ENCODE results near the gene AQP5. TPM values are rescaled to one million over a fixed set of nuclear protein-coding genes. Genes with fewer than 3 reads are reported as not detected.

Gene AQP5
- total RNA-seq, 8 experiments from 2014 or later, result 0.25 to 1.5 (median 0.35) TPM; not detected in 2

DNA sequence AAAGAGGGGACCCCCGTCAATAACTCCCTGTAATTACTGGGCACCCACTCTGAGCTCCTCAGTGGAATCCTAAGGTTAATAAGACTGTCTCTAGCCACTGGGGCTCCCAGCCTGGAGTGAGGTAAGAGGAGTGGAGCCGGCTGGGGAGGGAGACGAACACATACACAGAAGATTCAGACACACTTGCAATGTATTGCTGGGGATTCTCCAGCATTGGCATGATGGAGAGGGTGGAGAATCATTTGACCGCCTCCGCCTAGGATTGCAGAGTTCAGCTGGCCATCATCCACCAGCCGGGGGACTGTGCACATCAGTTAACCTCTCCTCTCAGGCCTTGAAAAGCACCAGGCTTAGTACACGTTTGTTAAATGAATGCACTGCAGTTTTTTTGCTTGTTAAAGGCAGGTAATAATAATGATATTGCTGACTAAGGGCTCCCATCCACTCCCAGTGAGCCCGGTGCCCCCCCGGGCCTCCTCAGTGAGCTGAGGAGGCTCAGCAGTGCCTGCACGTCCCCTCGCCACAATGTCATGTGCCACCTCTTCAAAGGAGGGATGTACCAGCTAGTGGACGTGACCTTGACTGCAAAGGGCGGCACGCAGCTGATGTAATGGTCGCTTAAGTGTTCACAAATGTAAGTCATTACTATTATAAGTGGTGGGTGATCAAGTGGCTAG lies 37.7 kb upstream of the AQP5 start:
- peak in 6 of 8 experiments; percentile 68 to 88 (median 77) for ATAC-seq (replicated peaks in 6 of 8)

DNA sequence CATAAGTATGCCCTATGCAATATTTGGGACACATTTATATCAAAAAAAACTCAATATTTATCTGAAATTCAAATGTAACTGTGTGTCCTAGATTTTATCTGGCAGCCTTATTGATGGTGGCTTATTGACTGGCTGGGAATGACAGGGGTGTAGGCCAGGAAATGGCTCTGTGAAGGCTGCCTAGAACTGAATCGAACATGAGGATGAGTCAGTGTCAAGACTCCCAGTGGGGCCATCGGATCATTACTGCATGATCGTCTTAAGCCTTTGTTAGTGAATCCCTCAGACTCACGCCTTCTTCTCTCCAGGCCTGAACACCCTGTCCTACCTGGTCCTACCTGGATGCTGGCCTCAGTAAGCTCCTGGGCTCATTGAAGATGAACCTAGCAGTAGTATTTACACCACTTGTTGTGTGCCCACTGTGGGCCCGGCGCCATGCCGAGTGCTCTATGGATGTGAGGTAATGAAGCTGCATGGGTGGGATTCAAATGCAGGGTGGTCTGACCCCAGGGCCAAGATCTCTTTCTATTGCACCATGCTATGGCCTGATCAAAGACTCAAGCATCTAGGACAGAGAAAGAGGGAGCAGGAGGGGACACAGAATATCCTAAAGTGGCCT lies 36.9 kb upstream of the AQP5 start:
- H3K4me3 ChIP-seq, result no peak overlapping the region
- peak overlapping the region; percentile 60 to 77 for H3K27ac ChIP-seq
- H3K4me1 ChIP-seq (replicated peaks in 1 of 2), result peaks cover 15 to 17% of the 10 kb centered on the region in 2 donors
- in situ Hi-C loops (cut with MboI; ENCODE audit: low pct_unique_long_range_greater_than_20kb in 2 of 9, low sequenced_read_pairs in 9 of 9, unreplicated experiment in 9 of 9), result no loop called here
- peak in 6 of 8 experiments; percentile 53 to 78 (median 72) for ATAC-seq (replicated peaks in 6 of 8)
- WGBS, 10 experiments, result 11 to 100% (median 59%) methylated on average over 3 to 5 of the region's 7 CpGs; no CpG with 5 or more reads in 4 of the 10 experiments

More for the DNA sequence above, 37.7 kb upstream of the AQP5 start:
- H3K4me1 ChIP-seq (replicated peaks in 1 of 2), result peaks cover 15 to 17% of the 10 kb centered on the region in 2 donors
- H3K27ac ChIP-seq, result peak overlapping the region; percentile 47 to 59
- 67 to 92% (median 79%) methylated on average over 1 to 7 of the region's 15 CpGs; no CpG with 5 or more reads in 2 of the 10 experiments for WGBS, 10 experiments
- in situ Hi-C loops (cut with MboI; ENCODE audit: low pct_unique_long_range_greater_than_20kb in 2 of 9, low sequenced_read_pairs in 9 of 9, unreplicated experiment in 9 of 9), result no loop called here
- H3K4me3 ChIP-seq, result no peak overlapping the region

DNA sequence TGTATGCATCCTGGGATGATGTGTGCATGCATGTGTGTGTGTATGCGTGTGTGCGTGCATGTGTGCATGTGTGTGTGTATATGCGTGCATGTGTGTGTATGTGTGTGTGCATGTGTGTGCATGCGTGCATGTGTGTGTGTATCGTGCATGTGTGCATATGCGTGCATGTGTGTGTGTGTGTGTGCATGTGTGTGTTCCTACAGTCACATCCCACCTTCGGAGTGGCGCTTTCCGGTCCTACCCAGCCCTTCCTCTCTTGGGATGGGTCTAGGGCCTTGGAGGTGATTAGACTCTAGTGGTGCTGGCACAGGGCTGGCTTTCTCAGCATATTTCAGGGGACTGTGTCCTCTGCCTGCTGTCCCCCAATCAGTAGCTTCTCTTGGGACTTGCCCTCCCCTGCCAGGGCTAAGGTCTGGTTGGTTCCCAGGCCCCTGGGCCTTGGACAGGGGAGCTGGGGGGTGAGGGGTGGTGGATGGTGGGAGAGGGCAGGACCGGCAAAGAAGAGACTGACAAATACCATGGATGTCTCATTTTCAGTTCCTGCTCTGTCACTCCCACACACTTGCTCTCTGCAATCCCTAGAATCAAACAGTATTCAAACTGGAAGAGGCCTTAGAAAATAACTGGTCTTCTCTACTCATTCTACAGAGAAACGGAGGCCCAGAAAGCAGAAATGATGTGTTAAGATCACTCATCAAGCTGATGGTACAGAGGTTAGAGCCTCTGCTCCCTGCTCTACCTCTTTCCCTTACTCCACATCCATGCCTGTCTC lies 36.1 kb upstream of the AQP5 start:
- 17 to 100% (median 89%) methylated on average over 1 to 3 of the region's 11 CpGs; no CpG with 5 or more reads in 4 of the 10 experiments for WGBS, 10 experiments
- Histone ChIP-seq H3K27ac (no peak overlapping the region), H3K4me1 (replicated peaks in 1 of 2) (peaks cover 15 to 17% of the 10 kb centered on the region in 2 donors), H3K4me3 (no peak overlapping the region)
- in situ Hi-C loops (cut with MboI; ENCODE audit: low pct_unique_long_range_greater_than_20kb in 2 of 9, low sequenced_read_pairs in 9 of 9, unreplicated experiment in 9 of 9), result no loop called here
- ATAC-seq (replicated peaks in 6 of 8), result no peak

DNA sequence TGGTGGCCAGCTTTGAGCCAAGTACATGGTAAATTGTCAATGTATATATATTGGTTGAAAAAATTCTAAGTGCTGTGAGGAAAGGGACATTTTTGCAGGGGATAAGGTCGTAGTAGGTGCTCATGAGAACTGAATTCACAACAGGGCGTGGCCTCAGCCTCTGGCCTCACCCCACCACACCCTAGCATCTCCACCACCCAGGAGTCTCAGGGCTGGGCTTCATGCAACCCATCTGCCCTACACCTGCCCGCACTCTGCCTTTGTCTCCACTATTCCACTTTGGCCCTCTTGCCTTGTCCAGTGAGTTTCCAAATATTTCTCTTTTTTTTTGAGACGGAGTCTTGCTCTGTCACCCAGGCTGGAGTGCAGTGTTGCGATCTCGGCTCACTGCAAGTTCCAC lies 33.2 kb upstream of the AQP5 start:
- no peak for ATAC-seq (replicated peaks in 6 of 8)
- Histone ChIP-seq H3K4me3 (no peak overlapping the region), H3K27ac (no peak overlapping the region), H3K4me1 (replicated peaks in 1 of 2) (peaks cover 14% of the 10 kb centered on the region in 2 donors)
- WGBS, 10 experiments, result 38 to 100% (median 80%) methylated on average over 1 to 5 of the region's 6 CpGs; no CpG with 5 or more reads in 3 of the 10 experiments
- in situ Hi-C loops (cut with MboI; ENCODE audit: low pct_unique_long_range_greater_than_20kb in 2 of 9, low sequenced_read_pairs in 9 of 9, unreplicated experiment in 9 of 9), result no loop called here

DNA sequence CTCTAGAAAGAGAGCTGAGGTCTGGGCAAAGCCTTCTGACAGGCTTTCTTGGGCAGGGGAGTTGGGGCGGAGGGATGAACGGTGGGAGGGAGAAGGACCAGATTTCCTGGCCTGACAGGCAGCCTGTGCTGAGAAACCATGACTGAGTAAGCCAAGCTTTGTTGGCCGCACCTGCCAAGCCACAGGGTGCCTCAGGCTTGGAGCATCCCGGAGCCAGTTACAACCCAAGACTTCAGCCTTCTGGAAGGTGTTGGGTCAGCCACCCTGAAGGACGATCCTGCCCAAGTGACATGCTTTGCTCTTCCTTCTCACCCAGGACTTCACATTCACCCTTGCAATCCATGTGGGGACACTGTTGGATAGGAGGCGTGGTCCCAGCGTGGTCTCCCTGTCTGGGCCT lies 32.1 kb upstream of the AQP5 start:
- WGBS, 10 experiments, result 50 to 100% (median 90%) methylated on average over 1 to 2 of the region's 7 CpGs; no CpG with 5 or more reads in 6 of the 10 experiments
- H3K4me3 ChIP-seq, result no peak overlapping the region
- no peak overlapping the region for H3K27ac ChIP-seq
- in situ Hi-C loops (cut with MboI; ENCODE audit: low pct_unique_long_range_greater_than_20kb in 2 of 9, low sequenced_read_pairs in 9 of 9, unreplicated experiment in 9 of 9), result no loop called here
- ATAC-seq (replicated peaks in 6 of 8), result no peak
- H3K4me1 ChIP-seq (replicated peaks in 1 of 2), result peaks cover 3 to 4% of the 10 kb centered on the region in 2 donors

DNA sequence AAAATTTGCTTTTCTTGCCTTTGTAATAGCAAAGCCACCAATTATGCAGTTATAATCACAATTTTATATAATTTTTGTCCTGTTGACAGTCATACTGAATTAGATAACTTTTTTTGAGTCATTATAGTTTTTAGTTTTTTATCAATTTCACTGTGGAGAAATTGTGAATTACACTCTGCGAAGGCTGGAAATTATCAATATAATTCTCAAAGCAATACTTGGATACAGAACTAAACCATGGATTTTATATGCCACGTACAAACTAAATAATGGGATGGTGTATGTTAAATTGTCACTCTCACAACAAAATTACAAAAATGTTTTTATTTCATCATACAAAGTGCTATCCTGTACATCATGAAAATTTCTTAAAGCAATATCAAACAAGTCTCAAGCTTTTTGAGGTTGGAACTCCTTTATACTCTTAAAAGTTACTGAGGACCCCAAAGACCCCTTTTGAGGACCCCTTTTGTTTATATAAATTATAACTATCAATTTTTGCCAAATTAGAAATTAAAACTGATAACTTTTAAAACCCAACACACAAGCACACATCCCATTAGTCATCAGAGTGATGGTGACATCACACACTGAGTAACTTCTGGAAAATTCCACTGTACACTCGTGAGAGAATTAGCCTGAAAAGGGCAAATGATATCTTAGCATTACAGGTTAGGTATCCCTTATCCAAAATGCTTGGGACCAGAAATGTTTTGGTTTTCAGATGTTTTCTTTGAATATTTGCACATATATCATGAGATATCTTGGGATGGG lies 31.0 kb upstream of the AQP5 start:
- Histone ChIP-seq H3K27ac (no peak overlapping the region), H3K4me1 (replicated peaks in 1 of 2) (no peaks in the 10 kb centered on the region), H3K4me3 (no peak overlapping the region)
- ATAC-seq (replicated peaks in 6 of 8), result peak in 2 of 8 experiments; percentile 41 to 68
- whole genome bisulfite sequencing, 10 experiments, result 50 to 100% (median 74%) methylated on average over 1 to 3 of the region's 3 CpGs
- in situ Hi-C loops (cut with MboI; ENCODE audit: low pct_unique_long_range_greater_than_20kb in 2 of 9, low sequenced_read_pairs in 9 of 9, unreplicated experiment in 9 of 9), result no loop called here

DNA sequence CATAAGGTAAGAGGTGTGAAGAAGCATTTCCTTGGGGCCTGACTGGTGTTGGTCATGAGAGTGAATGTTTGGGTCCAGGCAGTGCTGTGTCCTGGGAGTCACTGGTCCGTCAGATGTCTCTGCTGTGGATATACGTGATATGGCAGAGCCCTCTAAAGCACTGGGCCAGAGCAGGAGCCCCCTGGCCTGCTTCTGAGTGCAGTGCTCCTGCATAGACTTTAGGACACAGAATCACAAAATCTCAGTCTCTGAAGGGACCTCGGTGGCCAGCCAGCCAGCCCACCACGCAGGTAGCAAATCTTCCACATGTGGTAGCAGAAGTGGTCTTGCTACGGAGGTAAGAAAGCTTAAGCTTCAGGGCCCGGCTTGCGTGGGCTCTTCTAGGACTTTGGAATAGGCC lies 29.6 kb upstream of the AQP5 start:
- in situ Hi-C loops (cut with MboI; ENCODE audit: low pct_unique_long_range_greater_than_20kb in 2 of 9, low sequenced_read_pairs in 9 of 9, unreplicated experiment in 9 of 9), result no loop called here
- 87 to 100% (median 89%) methylated on average over 3 to 6 of the region's 7 CpGs; no CpG with 5 or more reads in 5 of the 10 experiments for WGBS, 10 experiments
- no peak overlapping the region for H3K27ac ChIP-seq
- peaks cover 0 to 3% of the 10 kb centered on the region in 2 donors for H3K4me1 ChIP-seq (replicated peaks in 1 of 2)
- no peak for ATAC-seq (replicated peaks in 6 of 8)
- H3K4me3 ChIP-seq, result no peak overlapping the region

DNA sequence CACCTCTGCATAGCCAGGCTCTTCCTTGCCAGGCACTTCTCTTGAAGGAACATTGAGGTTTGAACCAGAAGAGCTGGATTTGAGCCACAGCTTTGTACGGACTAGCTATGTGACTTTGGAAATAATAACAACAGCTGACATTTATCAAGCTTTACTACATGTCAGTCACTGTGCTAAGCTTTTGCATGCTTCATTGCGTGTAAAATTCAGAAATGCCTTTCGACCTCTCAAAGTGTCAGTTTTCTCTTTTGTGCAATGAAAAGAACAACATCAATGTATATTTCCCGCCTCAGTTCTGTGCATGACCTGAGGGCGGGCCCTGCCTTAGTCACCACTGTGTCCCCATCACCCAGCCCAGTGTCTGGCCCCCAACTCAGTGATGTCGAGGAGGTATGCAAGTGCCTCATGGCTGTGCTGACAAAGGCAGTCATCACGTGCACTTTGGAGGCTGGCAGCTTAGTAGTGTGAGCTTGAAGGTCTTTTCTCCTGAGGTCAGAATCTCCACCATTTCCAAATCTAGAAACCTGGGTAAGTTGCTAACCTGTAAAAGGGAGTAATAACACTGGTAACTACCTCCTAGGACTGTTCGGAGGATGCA lies 29.0 kb upstream of the AQP5 start:
- ATAC-seq (replicated peaks in 6 of 8), result peak in 6 of 8 experiments; percentile 39 to 80 (median 66)
- in situ Hi-C loops (cut with MboI; ENCODE audit: low pct_unique_long_range_greater_than_20kb in 2 of 9, low sequenced_read_pairs in 9 of 9, unreplicated experiment in 9 of 9), result no loop called here
- WGBS, 10 experiments, result 58 to 93% (median 84%) methylated on average over 2 to 6 of the region's 8 CpGs; no CpG with 5 or more reads in 2 of the 10 experiments
- Histone ChIP-seq H3K4me3 (no peak overlapping the region), H3K27ac (no peak overlapping the region), H3K4me1 (replicated peaks in 1 of 2) (peaks cover 0 to 3% of the 10 kb centered on the region in 2 donors)

DNA sequence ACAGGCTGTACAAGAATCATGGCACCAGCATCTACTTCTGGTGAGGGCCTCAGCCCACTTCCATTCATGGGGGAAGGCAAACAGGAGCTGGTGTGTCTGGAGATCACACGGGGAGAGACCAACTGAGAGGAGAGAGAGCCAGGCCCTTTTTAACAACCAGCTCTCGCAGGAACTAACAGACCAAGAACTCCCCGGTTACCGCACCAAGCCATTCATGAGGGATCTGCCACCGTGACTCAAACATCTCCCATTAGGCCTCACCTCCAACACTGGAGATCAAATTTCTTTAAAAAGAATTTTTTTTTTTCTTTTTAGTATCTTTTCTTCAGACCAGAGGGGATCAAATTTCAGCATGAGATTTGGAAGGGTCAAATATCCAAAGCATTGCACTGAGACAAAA lies 27.9 kb upstream of the AQP5 start:
- ATAC-seq (replicated peaks in 6 of 8), result peak in 2 of 8 experiments; percentile 25 to 57
- WGBS, 10 experiments, result 27 to 100% (median 76%) methylated on average over 1 to 5 of the region's 5 CpGs; no CpG with 5 or more reads in 1 of the 10 experiments

DNA sequence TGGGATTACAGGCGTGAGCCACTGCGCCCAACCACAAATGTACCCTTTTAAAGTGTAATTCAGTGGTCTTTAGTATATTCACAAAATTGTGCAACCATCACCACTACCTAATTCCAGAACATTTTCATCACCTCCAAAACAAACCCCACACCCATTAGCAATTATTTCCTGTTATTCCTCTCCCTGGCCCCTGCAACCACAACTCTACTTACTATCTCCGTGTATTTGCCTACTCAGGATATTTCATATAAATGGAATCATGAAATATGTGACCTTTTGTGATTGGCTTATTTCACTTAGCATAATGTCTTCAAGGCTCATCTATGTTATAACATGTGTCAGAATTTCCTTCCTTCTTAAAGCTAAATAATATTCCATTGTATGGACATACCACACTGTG lies 27.2 kb upstream of the AQP5 start:
- Histone ChIP-seq H3K27ac (no peak overlapping the region), H3K4me3 (no peak overlapping the region), H3K4me1 (replicated peaks in 1 of 2) (peaks cover 0 to 3% of the 10 kb centered on the region in 2 donors)
- in situ Hi-C loops (cut with MboI; ENCODE audit: low pct_unique_long_range_greater_than_20kb in 2 of 9, low sequenced_read_pairs in 9 of 9, unreplicated experiment in 9 of 9), result no loop called here
- ATAC-seq (replicated peaks in 6 of 8), result no peak
- 40 to 100% (median 91%) methylated on average over 1 to 3 of the region's 3 CpGs; no CpG with 5 or more reads in 4 of the 10 experiments for WGBS, 10 experiments

More for the DNA sequence above, 27.9 kb upstream of the AQP5 start:
- in situ Hi-C loops (cut with MboI; ENCODE audit: low pct_unique_long_range_greater_than_20kb in 2 of 9, low sequenced_read_pairs in 9 of 9, unreplicated experiment in 9 of 9), result no loop called here
- Histone ChIP-seq H3K4me1 (replicated peaks in 1 of 2) (peaks cover 0 to 3% of the 10 kb centered on the region in 2 donors), H3K4me3 (no peak overlapping the region), H3K27ac (no peak overlapping the region)

DNA sequence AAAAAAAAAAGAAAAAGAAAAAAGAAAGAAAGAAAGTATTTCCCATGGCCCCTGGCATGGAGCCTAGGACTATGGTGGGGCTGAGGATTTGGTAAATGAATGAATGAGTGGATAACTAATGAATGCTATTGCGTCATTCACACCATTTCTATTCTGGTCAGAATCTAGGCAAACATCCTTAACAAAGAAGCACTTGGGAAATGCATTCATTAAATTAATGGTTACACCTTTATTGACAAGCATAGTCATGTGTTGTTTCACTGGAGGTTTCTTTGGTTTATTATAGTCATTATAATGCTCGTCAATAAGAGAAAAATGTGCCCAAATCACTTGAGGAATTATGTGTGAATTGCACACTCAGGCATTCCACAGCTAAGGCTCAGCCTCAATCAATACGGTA lies 24.7 kb upstream of the AQP5 start:
- H3K4me3 ChIP-seq, result no peak overlapping the region
- no peak overlapping the region for H3K27ac ChIP-seq
- 60 to 100% (median 76%) methylated on average over 1 to 3 of the region's 3 CpGs for WGBS, 10 experiments
- ATAC-seq (replicated peaks in 6 of 8), result peak in 1 of 8 experiments; percentile 39
- in situ Hi-C loops (cut with MboI; ENCODE audit: low pct_unique_long_range_greater_than_20kb in 2 of 9, low sequenced_read_pairs in 9 of 9, unreplicated experiment in 9 of 9), result no loop called here
- peaks cover 0 to 3% of the 10 kb centered on the region in 2 donors for H3K4me1 ChIP-seq (replicated peaks in 1 of 2)

Data from motor neuron (in vitro differentiated cells).